Hepatic stellate cell (primary cell): ENCODE results near the gene TCP10L.
"Not testable (repeated sequence)": the region's sequence is repeated elsewhere in the genome, so short reads cannot be mapped to it uniquely, and the experiment has no call there.

Experiments
- DNase-seq: peaks from one replicate; pipeline ENCODE4 v3.0.0; 2011; ENCODE audit warnings: low spot score

Gene TCP10L

DNA sequence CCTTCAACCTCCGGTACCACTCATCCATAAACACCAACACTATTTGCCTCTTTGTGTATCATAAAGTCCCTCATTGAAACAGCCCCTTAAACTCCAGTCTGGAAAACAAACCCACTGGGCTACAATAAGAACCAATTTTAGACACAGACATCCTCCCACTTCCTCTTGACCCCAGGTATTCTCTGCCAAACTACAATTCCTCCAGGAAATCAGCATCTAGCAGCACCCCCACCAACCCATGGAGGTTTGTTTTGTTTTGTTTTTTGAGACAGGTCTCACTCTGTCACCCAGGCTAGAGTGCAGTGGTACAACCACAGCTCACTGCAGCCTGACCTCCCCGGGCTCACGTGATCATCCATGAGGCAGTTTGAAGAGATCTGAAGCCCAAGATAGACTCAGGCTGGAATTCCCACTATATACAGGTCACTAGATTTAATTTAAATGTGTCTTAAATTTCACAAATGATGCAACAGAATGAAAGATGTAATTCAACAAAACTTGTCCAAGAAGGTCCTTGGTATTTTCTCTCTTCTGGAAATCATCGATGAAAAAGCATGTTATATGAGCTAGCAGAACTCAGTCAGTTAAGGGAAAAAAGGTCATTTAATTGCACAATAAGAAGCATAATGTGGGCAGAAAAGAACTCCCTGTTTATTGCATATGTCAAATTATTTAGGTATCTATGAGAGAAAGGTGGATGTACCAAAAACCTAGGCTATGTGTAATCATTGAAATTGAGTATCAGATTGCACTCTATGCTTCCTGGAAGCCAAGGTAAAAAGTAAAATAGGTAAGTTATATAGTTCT lies 30.3 kb downstream of the TCP10L start:
- DNase-seq = no peak

GRCh38 chr21:32549886-32550285 lies 35.4 kb downstream of the TCP10L start:
- no peak for DNase-seq

DNA sequence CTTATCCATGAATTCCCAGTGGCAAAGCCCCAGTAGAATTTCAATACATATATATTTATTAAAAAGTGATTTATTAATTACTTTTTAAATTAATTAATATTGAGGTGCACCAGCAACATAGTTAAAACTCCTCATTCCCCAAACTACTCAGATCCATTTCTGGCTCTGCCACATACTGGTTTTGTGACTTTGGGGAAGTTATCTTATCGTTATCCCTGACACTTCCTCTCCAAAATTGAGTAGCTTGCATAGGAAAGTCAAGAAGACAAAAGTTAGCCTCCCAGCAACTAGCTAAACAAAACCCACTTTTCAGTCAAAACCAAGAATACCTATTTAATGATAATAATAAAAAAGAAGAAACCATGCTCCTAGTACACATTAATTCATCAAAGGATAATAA lies 35.9 kb downstream of the TCP10L start:
- DNase-seq = no peak

GRCh38 chr21:32548978-32549377 lies 36.3 kb downstream of the TCP10L start:
- DNase-seq = no peak

DNA sequence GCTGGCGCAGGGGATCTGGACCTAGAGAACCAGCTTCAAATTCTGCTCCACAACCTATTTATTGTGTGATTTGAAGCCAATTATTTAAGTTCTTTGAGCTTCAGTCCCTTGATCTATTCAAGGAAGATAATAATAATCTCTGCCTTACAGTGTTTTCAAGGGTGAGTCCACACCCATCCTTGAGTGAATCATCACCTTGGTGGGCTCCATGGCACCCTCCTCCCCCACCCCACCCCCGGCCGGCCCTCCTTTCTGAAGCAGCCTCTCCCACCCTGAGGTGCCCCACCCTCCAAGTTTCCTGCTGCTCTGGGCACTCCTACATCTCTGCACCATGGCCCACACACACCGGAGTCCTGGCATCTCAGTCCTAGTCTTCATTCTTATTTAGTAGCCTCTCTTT lies 38.3 kb downstream of the TCP10L start:
- no peak for DNase-seq

- DNase-seq = no peak
Measured at GRCh38 chr21:32545948-32546441, 39.3 kb downstream of the TCP10L start.

DNA sequence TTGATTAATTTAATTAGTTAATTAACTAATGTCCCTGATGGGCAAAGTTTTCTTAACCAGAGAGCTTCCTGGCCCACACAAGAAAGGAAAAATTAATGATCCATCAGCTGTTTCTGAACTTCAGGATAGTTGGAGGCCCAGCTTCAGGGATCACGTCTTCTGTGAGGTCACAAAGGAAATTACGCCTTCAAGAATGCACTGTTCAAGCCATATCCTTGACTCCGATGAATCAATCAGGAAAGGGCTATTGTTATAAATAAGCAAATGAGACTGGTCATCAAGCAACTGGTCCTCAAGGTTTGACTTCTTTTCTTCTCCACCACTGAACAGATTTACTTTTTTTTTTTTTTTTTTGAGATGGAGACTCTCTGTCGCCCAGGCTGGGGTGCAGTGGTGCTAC lies 40.6 kb downstream of the TCP10L start:
- no peak for DNase-seq

DNA sequence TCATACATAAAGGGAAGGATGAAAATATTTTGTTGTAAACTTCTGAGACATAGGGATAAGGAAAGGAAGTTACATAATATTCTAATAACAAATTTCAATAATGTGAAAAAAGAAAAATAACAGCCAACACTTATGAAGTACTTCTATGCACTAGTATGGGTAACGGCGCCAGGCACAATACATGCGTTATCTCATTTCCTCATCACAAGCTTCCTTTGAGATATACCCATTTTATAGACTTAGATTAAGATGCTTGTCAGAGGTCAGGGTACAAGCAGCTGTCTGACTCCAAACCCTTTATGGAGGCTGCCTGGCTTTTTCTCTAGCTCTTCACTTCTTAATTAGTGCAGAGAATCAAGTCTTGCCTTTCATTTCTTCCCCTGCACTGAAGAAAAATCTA lies 41.3 kb downstream of the TCP10L start:
- DNase-seq = no peak

- not testable (repeated sequence) for DNase-seq
Measured at GRCh38 chr21:32543056-32543455, 42.3 kb downstream of the TCP10L start.

DNA sequence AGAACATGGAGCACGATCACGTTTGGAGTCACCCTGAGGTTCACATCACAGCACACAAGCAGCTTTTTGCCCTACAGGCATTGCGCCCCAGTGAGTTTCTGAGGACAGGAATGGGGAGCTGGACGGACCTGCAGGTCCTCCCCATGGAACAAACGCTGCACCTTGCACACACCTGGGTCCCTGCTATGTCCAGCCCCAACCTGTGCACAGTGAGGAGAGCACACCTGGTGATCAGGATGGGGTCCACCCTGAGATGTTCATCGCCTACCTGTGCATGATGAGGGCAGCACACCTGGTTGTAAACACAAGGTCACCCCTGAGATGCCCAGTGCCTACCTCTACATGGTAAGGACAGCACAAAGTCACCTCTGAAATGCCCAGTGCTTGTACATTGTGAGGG lies 45.9 kb downstream of the TCP10L start:
- DNase-seq = no peak

- DNase-seq = no peak
Measured at GRCh38 chr21:32538147-32538792, 47.1 kb downstream of the TCP10L start.

DNA sequence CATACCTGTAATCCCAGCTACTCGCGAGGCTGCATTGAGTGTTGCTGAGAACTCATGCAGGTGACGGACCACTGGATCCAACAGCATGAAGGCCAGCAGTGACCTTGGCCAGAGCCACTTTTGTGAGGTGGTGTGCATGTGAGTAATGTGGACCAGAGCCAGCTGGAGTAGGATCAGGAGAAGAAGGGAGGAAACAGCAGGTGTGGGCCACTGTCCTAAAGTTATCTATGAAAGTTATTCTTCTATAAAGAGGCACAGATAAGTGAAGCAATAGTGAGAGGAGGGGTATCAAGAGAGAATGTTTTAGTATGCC lies 47.8 kb downstream of the TCP10L start:
- DNase-seq = no peak

GRCh38 chr21:32535612-32536011 lies 49.7 kb downstream of the TCP10L start:
- no peak for DNase-seq

DNA sequence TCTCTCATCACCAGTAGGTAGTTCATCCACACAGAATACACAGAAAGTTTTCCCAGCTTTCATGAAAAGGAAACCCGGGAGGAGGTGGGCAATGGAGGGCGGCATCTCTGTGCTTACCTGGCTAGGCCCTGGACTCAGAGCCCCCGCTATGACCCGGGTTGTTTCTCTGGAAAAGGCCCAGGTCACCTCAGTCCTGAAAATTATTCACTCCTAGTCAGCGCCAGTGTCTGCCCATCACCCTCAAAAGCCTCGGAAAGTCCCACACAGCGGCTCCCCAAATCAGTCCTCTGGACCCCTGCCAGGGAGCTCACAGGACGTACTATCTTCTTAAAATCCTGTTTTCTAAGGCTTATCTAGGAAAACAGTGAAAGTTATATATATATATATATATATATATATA lies 51.2 kb downstream of the TCP10L start:
- no peak for DNase-seq

- DNase-seq = no peak
Measured at GRCh38 chr21:32533611-32534010, 51.7 kb downstream of the TCP10L start.

- no peak for DNase-seq
Measured at GRCh38 chr21:32533053-32533452, 52.3 kb downstream of the TCP10L start.

- no peak for DNase-seq
Measured at GRCh38 chr21:32532636-32533035, 52.7 kb downstream of the TCP10L start.

- not testable (repeated sequence) for DNase-seq
Measured at GRCh38 chr21:32531561-32531960, 53.8 kb downstream of the TCP10L start.

DNA sequence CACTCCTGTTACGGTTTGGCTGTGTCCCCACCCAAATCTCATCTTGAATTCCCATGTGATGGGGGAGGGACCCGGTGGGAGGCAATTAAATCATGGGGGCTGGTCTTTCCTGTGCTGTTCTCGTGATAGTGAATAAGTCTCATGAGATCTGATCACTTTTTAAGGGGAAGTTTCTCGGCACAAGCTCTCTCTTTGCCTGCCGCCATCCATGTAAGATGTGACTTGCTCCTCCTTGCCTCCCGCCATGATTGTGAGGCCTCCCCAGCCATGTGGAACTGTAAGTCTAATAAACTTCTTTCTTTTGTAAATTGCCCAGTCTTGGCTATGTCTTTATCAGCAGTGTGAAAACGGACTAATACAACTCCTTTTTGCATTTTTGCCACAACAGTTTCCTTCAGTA lies 54.5 kb downstream of the TCP10L start:
- not testable (repeated sequence) for DNase-seq

DNA sequence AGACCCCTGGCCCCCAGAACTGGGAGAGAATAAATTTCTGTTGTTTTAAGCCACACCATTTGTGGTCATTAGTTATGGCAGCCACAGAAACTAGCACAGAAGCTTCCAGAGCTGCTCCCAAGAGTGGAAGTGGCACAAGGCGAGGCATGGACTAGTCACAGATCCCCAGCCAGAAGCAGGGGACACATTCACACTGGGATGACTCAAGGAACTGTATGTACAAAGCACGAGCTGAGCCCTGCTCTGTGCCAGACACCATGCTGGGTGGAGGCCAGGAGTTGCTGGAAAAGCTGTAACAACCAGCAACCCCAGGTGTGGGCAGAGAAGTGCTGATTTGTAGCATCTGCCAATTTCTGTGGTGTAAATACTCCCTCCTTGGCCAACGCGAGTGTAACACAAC lies 55.6 kb downstream of the TCP10L start:
- no peak for DNase-seq

GRCh38 chr21:32525282-32525681 lies 60.0 kb downstream of the TCP10L start:
- DNase-seq = no peak

DNA sequence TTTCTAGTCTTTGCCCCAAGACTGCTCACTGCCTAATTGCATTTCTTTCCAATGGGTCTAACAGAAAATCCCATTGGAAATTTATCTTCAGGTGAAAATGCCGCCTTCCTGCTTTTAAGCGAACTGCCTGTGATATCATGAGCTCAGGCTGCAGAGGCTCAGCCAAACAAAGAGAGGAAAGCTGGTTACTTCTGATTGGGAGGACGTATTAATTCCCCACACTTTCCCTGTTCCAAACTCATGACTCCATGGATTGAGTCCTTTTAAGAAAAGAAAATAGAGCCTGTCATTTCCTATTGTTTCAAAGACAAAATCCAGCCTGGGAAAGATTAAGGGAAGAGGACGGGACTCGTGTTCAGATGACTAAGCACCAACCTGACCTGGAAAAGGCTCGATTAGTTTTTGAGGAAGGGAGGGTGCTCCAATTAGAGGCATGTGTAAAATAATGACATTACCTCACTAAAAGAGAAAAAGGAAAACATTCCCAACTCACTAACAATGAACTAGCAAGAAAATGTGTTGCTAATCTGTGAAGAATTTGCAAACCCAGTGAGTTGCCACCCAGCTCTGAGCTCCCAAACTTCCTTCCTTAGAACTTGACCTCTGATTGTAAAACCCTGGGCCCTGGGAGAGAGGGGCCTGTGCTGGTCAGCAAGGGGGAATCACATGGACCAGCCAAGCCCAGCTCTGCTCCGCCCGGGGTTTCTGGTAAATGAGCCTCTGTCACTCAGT lies 61.2 kb downstream of the TCP10L start:
- DNase-seq = peak; percentile 40
